A673 (cell line): ENCODE measurements around the gene SMIM45.
A peak's percentile ranks its signal among the peaks of the same experiment; 100 is the strongest.

ENCODE experiments used
- BruUV-seq: library from RNA; stranded (reverse); fragments of 400-500 nt; replicated peaks from 2 replicates; lab custom pipeline; 2021; lab: Mats Ljungman, UMichigan
- CTCF ChIA-PET: fragments of 300-600 bp; sonication (Branson Sonifier 250); formaldehyde crosslinking; loops from one replicate; lab custom pipeline; 2022; ENCODE audit warnings: antibody characterized with exemption; lab: Charles Lee
- POLR2A ChIA-PET: fragments of 300-600 bp; sonication (Branson Sonifier 250); formaldehyde crosslinking; loops from one replicate; lab custom pipeline; 2022; ENCODE audit warnings: antibody characterized with exemption; ENCODE audit not compliant: low non-redundant PET; lab: Charles Lee
- DNase-seq: peaks from one replicate; pipeline ENCODE4 v3.0.0-alpha.2; 2015; ENCODE audit warnings: low spot score
- H3K27ac ChIP-seq: fragments of 200-600 bp; sonication (generic); 2 replicates; pipeline ENCODE4 v1.5.1; 2016; ENCODE audit warnings: mixed run types, low read depth, mild to moderate bottlenecking, mixed read lengths, antibody characterized with exemption, low read length; ENCODE audit not compliant: poor library complexity, severe bottlenecking
- H3K27me3 ChIP-seq: fragments of 200-600 bp; sonication (generic); replicated peaks from 2 replicates; pipeline ENCODE4 v1.6.1; 2017; ENCODE audit warnings: mixed run types, low read depth, mild to moderate bottlenecking, mixed read lengths, antibody characterized with exemption, low read length; ENCODE audit not compliant: insufficient read depth, poor library complexity
- H3K36me3 ChIP-seq: fragments of 200-600 bp; sonication (generic); 2 replicates; pipeline ENCODE4 v1.6.1; 2016; ENCODE audit warnings: mixed run types, mild to moderate bottlenecking, mixed read lengths, antibody characterized with exemption, low read length; ENCODE audit not compliant: insufficient read depth, poor library complexity, severe bottlenecking
- H3K4me1 ChIP-seq: fragments of 200-600 bp; sonication (generic); 2 replicates; pipeline ENCODE4 v1.6.1; 2017; ENCODE audit warnings: mixed run types, mild to moderate bottlenecking, mixed read lengths, antibody characterized with exemption, low read length; ENCODE audit not compliant: insufficient read depth, poor library complexity, severe bottlenecking
- H3K4me3 ChIP-seq: fragments of 200-600 bp; sonication (generic); 2 replicates; pipeline ENCODE4 v1.5.1; 2016; ENCODE audit warnings: low read depth, mixed run types, mild to moderate bottlenecking, mixed read lengths, low read length; ENCODE audit not compliant: poor library complexity, severe bottlenecking
- H3K9me3 ChIP-seq: fragments of 200-600 bp; sonication (generic); 2 replicates; pipeline ENCODE4 v1.6.1; 2016; ENCODE audit warnings: mixed run types, low read depth, mild to moderate bottlenecking, mixed read lengths, antibody characterized with exemption, low read length; ENCODE audit not compliant: poor library complexity, severe bottlenecking
- EZH2 ChIP-seq: fragments of 200-600 bp; sonication (generic); IDR thresholded peaks from 2 replicates; pipeline ENCODE4 v1.6.1; 2017; ENCODE audit warnings: borderline replicate concordance, low read depth, mild to moderate bottlenecking, mixed read lengths, antibody characterized with exemption, low read length; ENCODE audit not compliant: poor library complexity, severe bottlenecking
- intact Hi-C: fragments of 100-400 bp; cut with micrococcal nuclease; formaldehyde crosslinking; loops from one replicate; pipeline ENCODE4 v1.10.0; 2022; ENCODE audit not compliant: unreplicated experiment
- TF ChIP-seq, protein P1 (sequence below): fragments of 300-800, 200-600 bp; sonication (generic); conservative IDR thresholded peaks from 2 replicates; pipeline ENCODE4 v1.5.1; 2017; ENCODE audit warnings: low read depth, mild to moderate bottlenecking, antibody characterized with exemption, low read length, moderate library complexity, mixed read lengths

SMIM45 gene

DNA sequence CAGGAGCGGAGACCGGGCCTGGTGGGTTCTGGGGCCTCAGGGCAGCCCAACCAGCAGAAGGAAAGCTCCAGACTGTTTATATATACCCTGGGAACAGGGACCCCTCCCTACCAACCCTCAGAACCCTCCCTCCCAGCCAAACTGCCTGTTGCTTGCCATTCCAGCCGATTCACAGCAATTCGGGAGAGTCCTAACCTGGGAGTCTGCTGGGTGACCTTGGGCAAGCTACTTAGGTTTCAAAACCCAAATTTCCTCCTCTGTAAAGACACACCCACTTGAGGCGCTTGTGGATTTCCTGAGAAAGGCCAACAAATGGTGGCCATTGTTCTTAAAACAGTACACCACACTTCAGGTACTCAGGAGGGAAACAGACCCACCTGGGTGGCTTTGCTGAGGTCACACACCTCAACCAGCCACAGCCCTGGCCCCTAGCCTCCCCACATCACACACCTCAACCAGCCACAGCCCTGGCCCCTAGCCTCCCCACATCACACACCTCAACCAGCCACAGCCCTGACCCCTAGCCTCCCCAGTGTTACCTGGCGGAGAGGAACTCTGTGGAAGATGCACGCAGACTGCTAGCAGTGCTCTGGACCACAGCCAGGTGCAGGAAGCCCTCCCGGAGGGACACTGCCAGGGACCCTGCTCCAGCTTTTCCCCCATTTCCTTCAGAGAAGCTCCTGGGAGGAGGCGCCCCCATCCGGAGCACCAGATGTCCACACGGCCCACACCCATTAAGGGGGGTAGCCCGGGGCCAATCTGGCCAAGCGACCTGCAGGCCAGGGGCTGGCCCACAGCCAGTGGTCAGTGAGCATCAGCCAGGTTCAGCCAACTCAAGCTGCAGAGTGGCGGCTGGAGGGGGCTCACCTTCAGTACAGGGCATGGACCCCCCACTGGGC is 43.3 kb upstream of the SMIM45 start:
- no peak overlapping the region for H3K27ac ChIP-seq
- H3K27me3 ChIP-seq, result peaks cover 26% of the 10 kb centered on the region
- ChIA-PET CTCF (no interaction called here), POLR2A (no interaction called here)
- TF ChIP-seq, protein P1, sequence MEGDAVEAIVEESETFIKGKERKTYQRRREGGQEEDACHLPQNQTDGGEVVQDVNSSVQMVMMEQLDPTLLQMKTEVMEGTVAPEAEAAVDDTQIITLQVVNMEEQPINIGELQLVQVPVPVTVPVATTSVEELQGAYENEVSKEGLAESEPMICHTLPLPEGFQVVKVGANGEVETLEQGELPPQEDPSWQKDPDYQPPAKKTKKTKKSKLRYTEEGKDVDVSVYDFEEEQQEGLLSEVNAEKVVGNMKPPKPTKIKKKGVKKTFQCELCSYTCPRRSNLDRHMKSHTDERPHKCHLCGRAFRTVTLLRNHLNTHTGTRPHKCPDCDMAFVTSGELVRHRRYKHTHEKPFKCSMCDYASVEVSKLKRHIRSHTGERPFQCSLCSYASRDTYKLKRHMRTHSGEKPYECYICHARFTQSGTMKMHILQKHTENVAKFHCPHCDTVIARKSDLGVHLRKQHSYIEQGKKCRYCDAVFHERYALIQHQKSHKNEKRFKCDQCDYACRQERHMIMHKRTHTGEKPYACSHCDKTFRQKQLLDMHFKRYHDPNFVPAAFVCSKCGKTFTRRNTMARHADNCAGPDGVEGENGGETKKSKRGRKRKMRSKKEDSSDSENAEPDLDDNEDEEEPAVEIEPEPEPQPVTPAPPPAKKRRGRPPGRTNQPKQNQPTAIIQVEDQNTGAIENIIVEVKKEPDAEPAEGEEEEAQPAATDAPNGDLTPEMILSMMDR, result no peak
- TF ChIP-seq EZH2, result no peak
- peaks cover 16% of the 10 kb centered on the region for H3K4me1 ChIP-seq
- no peak for DNase-seq
- intact Hi-C loops, result no loop called here
- no TSS peak for BruUV-seq
- H3K36me3 ChIP-seq, result peaks cover 32% of the 10 kb centered on the region
- H3K9me3 ChIP-seq, result no peaks in the 10 kb centered on the region
- H3K4me3 ChIP-seq, result no peak overlapping the region

DNA sequence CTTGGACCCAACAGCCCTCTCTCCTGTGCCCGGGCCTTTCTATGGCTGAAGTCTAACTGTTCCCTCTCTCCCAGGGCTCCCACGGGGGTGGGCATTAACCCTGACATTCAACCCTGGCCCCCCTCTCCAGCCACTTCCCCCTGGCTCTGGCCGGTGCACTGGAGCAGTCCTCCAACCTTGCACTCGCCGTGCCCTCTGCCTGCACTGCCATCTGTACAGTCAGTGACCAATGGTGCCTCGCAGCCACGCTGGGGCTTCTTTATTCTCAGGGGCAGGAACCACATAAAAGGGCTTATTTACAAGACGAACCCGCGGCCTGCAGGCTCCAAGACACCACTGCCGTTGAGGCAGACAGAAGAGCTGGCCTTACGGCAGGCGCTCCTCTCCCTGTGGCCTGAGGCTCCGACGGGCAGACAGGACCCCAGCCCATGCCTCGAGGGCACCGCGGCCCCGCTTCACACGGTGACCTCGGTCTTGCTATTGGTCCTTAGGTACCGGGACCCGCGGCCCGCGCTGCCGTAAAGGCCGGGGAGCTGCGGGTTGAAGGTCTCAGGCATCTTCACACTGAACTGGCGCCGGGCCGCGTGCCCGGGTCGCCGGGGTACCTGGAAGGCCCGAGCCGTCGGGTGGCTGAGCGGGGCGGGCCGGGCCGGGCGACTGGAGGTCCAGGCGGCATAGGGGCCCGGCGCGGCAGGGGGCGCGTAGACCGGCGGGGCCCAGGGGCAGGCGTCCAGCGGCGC is 42.5 kb upstream of the SMIM45 start:
- H3K4me3 ChIP-seq, result no peak overlapping the region
- H3K4me1 ChIP-seq, result peaks cover 16% of the 10 kb centered on the region
- BruUV-seq, result no TSS peak
- no peaks in the 10 kb centered on the region for H3K9me3 ChIP-seq
- no peak for TF ChIP-seq EZH2
- TF ChIP-seq, protein P1, result no peak
- ChIA-PET POLR2A (no interaction called here), CTCF (no interaction called here)
- DNase-seq, result no peak
- peaks cover 24% of the 10 kb centered on the region for H3K36me3 ChIP-seq
- H3K27ac ChIP-seq, result no peak overlapping the region
- H3K27me3 ChIP-seq, result peaks cover 32% of the 10 kb centered on the region
- intact Hi-C loops, result no loop called here

DNA sequence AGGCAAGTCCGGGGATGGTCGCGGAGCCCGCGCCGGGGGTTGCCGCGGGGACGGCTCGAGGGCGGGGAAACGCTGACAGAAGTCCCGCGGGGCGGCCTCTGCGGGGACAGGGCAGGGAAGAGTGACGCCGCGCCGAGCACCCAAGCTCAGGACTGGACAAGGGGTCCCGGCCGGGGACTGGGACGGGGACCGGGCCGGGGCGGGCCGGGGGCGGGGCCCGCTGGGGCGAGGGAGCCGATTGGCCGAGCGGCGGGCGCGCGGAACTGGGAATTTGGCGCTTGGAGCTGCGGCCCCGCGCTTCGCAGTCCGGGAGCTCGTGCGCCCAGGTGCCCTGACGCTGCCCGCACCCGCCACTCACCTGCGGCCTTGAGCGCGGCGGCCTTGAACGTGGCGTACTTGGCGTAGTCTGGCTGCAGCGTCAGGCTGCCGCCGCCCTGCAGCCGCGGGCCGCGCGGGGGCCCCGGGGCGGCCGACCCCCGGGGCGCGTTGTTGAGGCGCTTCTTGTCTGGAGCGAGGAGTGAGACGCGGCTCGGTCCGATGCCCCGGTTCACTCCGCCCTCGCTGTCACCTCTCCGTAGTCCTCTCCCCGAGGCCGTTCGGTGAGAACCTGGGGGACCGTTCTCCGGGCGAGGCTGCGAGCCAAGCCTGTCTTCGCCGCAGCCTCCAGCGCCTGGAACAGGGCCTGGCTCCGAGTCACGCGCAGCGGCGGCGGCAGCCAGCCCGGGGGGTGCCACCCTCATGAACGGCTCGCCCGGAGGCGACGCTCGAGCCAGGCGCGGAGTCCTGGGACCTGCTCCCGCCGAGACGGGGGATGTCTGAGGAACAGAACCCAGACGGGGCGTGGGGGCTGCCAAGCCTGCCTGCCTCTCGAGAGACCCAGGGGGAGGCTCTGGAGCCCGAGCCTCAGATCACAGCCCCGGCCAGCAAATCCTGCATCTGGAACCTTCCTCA is 41.6 kb upstream of the SMIM45 start:
- ChIA-PET POLR2A (no interaction called here), CTCF (no interaction called here)
- Histone ChIP-seq H3K27me3 (peaks cover 34% of the 10 kb centered on the region), H3K27ac (no peak overlapping the region), H3K4me3 (peak overlapping the region; percentile 12), H3K9me3 (no peaks in the 10 kb centered on the region), H3K4me1 (peaks cover 20% of the 10 kb centered on the region), H3K36me3 (peaks cover 16% of the 10 kb centered on the region)
- no peak for TF ChIP-seq EZH2
- TF ChIP-seq, protein P1, result no peak
- no peak for DNase-seq
- intact Hi-C loops, result no loop called here
- BruUV-seq, result no TSS peak
